ENCODE measurements around the gene POFUT2. TPM values are rescaled to one million over a fixed set of nuclear protein-coding genes. Genes with fewer than 3 reads are reported as not detected.

POFUT2 gene
- total RNA-seq, 2 donors from 2014 or later = 49.0 to 73.3 TPM

GRCh38 chr21:45257673-45258341, 29.9 kb downstream of the POFUT2 start:
- no peaks in the 10 kb centered on the region for H3K27me3 Mint-ChIP-seq (ENCODE audit: insufficient read depth)
- H3K4me3 Mint-ChIP-seq = no peak overlapping the region
- no peak overlapping the region for H3K27ac Mint-ChIP-seq
- no peaks in the 10 kb centered on the region for H3K4me1 Mint-ChIP-seq
- Histone ChIP-seq H3K9ac (ENCODE audit: extremely low read depth, low read length, poor library complexity, severe bottlenecking) (no peak overlapping the region), H3K4me3 (ENCODE audit: low read length) (no peak overlapping the region), H3K36me3 (ENCODE audit: control insufficient read depth, insufficient read depth, low read length) (peaks cover 10% of the 10 kb centered on the region), H3K4me1 (ENCODE audit: control insufficient read depth, insufficient read depth, low read length) (no peaks in the 10 kb centered on the region), H3K27me3 (ENCODE audit: control insufficient read depth, insufficient read depth, low read length, poor library complexity, severe bottlenecking) (no peaks in the 10 kb centered on the region), H3K9me3 (ENCODE audit: control insufficient read depth, low read length) (no peaks in the 10 kb centered on the region), H3K27ac (ENCODE audit: low read depth, low read length) (peak overlapping the region; percentile 32)
- no peaks in the 10 kb centered on the region for H3K9me3 Mint-ChIP-seq
- 86 to 87% methylated on average over 33 to 40 of the region's 40 CpGs for WGBS, 2 experiments (ENCODE audit: insufficient coverage in 1 of 2, insufficient read length in 1 of 2)
- TF ChIP-seq, protein P1, sequence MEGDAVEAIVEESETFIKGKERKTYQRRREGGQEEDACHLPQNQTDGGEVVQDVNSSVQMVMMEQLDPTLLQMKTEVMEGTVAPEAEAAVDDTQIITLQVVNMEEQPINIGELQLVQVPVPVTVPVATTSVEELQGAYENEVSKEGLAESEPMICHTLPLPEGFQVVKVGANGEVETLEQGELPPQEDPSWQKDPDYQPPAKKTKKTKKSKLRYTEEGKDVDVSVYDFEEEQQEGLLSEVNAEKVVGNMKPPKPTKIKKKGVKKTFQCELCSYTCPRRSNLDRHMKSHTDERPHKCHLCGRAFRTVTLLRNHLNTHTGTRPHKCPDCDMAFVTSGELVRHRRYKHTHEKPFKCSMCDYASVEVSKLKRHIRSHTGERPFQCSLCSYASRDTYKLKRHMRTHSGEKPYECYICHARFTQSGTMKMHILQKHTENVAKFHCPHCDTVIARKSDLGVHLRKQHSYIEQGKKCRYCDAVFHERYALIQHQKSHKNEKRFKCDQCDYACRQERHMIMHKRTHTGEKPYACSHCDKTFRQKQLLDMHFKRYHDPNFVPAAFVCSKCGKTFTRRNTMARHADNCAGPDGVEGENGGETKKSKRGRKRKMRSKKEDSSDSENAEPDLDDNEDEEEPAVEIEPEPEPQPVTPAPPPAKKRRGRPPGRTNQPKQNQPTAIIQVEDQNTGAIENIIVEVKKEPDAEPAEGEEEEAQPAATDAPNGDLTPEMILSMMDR (conservative IDR thresholded peaks at IDR 0.05) = no peak
- DNase-seq = peak; percentile 67
- H3K36me3 Mint-ChIP-seq (ENCODE audit: low read depth) = peaks cover 10% of the 10 kb centered on the region

DNA sequence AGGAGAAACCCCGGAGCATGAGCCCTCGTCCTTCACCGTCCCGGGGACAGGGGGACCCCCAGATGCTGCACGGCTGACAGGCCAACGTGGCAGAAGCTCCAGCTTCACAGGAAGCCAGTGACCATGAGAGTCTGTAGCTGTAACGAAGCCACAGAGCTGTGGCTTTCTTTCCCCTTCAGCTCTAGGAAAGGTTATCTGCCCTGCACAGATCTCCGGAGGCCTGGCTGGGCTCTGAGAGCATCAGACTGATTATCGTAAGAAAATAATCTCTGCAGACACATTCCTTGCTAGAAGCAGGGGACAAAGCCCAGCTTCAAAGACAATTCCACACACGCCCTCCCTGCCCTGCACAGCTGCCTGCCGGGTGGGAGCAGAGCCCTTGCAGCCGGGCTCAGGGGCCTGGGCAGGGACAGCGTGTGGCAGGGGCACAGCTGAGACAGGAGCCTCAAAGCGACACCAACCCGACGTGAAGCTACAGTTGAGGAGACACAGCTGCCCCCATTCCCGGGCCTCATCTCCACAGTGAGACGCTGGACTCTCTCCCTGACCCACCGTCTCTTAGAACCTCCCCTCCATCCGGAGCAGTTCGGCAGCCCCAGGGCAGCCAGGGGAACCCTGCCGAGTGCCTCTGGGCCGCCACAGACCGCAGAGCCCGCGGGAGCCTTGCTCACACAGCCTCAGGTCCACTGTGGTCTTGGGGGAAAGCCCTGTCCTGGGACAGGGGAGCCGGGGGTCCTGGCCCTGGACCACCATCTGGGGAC, 30.6 kb downstream of the POFUT2 start:
- H3K9me3 Mint-ChIP-seq = no peaks in the 10 kb centered on the region
- no peaks in the 10 kb centered on the region for H3K27me3 Mint-ChIP-seq (ENCODE audit: insufficient read depth)
- Histone ChIP-seq H3K9ac (ENCODE audit: extremely low read depth, low read length, poor library complexity, severe bottlenecking) (no peak overlapping the region), H3K36me3 (ENCODE audit: control insufficient read depth, insufficient read depth, low read length) (peaks cover 3% of the 10 kb centered on the region), H3K27ac (ENCODE audit: low read depth, low read length) (peak overlapping the region; percentile 32), H3K4me1 (ENCODE audit: control insufficient read depth, insufficient read depth, low read length) (no peaks in the 10 kb centered on the region), H3K27me3 (ENCODE audit: control insufficient read depth, insufficient read depth, low read length, poor library complexity, severe bottlenecking) (no peaks in the 10 kb centered on the region), H3K9me3 (ENCODE audit: control insufficient read depth, low read length) (no peaks in the 10 kb centered on the region), H3K4me3 (ENCODE audit: low read length) (no peak overlapping the region)
- no peak overlapping the region for H3K4me3 Mint-ChIP-seq
- peak; percentile 41 for DNase-seq
- H3K36me3 Mint-ChIP-seq (ENCODE audit: low read depth) = peaks cover 5% of the 10 kb centered on the region
- H3K4me1 Mint-ChIP-seq = no peaks in the 10 kb centered on the region
- TF ChIP-seq, protein P1 (conservative IDR thresholded peaks at IDR 0.05) = no peak
- H3K27ac Mint-ChIP-seq = no peak overlapping the region
- 88 to 90% methylated on average over 12 to 27 of the region's 27 CpGs for WGBS, 2 experiments (ENCODE audit: insufficient coverage in 1 of 2, insufficient read length in 1 of 2)

DNA sequence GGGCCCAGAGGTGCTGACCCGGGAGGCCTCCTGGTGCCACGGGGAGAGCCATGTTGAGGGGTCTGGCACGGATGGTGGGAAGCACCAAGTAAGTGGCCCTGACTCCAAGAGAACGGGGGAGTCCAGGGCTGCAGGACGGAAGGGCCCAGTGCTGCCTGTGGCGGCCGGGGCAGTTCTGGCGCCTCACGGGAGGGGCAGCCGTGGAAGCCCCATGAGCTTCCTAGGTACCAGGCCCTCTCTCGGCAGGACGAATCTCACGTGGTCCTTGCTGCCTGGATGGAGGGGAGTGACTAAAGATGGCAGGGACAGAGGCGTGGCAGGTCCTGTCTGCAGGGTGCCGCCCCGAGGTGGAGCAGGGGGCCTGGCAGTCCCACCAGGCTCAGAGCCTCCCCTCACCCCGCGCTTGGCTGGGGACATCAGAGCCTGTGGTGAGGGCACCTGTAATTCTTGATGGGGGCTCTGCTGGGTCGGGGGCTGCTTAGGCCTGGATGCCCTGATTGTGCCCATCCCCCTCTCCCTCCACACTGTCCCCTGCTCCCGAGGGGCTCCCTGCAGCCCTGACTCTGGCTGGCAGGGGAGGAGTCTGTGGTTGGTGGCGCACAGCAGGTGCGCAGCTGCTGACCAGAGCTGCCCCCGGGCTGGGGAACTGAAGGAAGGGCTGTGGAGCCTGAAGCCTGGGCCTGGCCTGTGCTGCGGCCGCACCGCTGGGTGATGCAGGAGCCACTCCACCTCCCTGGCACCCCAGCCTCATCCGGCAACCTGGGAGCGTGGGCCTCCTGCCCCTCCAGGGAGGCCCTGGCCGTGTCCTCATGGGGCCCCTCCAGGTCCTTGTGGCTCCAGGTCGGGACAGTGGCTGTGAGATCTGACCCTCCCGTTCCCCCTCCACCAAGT, 31.4 kb downstream of the POFUT2 start:
- Histone ChIP-seq H3K27me3 (ENCODE audit: control insufficient read depth, insufficient read depth, low read length, poor library complexity, severe bottlenecking) (no peaks in the 10 kb centered on the region), H3K9me3 (ENCODE audit: control insufficient read depth, low read length) (no peaks in the 10 kb centered on the region), H3K9ac (ENCODE audit: extremely low read depth, low read length, poor library complexity, severe bottlenecking) (no peak overlapping the region), H3K27ac (ENCODE audit: low read depth, low read length) (peak overlapping the region; percentile 0), H3K36me3 (ENCODE audit: control insufficient read depth, insufficient read depth, low read length) (no peaks in the 10 kb centered on the region), H3K4me1 (ENCODE audit: control insufficient read depth, insufficient read depth, low read length) (no peaks in the 10 kb centered on the region), H3K4me3 (ENCODE audit: low read length) (no peak overlapping the region)
- peaks cover 4% of the 10 kb centered on the region for H3K9me3 Mint-ChIP-seq
- no peaks in the 10 kb centered on the region for H3K27me3 Mint-ChIP-seq (ENCODE audit: insufficient read depth)
- 86 to 89% methylated on average over 6 to 30 of the region's 31 CpGs for WGBS, 2 experiments (ENCODE audit: insufficient coverage in 1 of 2, insufficient read length in 1 of 2)
- no peak overlapping the region for H3K27ac Mint-ChIP-seq
- no peaks in the 10 kb centered on the region for H3K36me3 Mint-ChIP-seq (ENCODE audit: low read depth)
- TF ChIP-seq, protein P1 (conservative IDR thresholded peaks at IDR 0.05) = no peak
- H3K4me3 Mint-ChIP-seq = no peak overlapping the region
- peak; percentile 40 for DNase-seq
- no peaks in the 10 kb centered on the region for H3K4me1 Mint-ChIP-seq

Data from endodermal cell (in vitro differentiated cells).